WTC11 (cell line): ENCODE data around the gene NUDT16. TPM values are rescaled to one million over a fixed set of nuclear protein-coding genes. Genes with fewer than 3 reads are reported as not detected.

Experiments
- ATAC-seq: fragments of 200-7000 bp; cut with Tn5 transposase; 2 replicates; pipeline ENCODE4 v1.10.0; 2021; ENCODE audit warnings: mild to moderate bottlenecking, moderate library complexity
- CTCF ChIA-PET: fragments of 300-600 bp; sonication (Branson Sonifier 250); formaldehyde crosslinking; loops from one replicate; lab custom pipeline; 2021; ENCODE audit warnings: antibody characterized with exemption; lab: Charles Lee
- POLR2A ChIA-PET: fragments of 350-600 bp; sonication (Branson Sonifier 250); formaldehyde crosslinking; loops from one replicate; lab custom pipeline; 2021; ENCODE audit warnings: antibody characterized with exemption; lab: Charles Lee
- DNase-seq: peaks from one replicate; pipeline ENCODE4 v3.0.0; 2021; ENCODE audit warnings: low spot score
- H3K27ac Mint-ChIP-seq: 2 replicates; pipeline ENCODE4 v1.8.0; 2021; ENCODE audit warnings: mixed read lengths
- H3K27me3 Mint-ChIP-seq: 2 replicates; pipeline ENCODE4 v1.8.0; 2021; ENCODE audit warnings: low read depth, mild to moderate bottlenecking, moderate library complexity, mixed read lengths
- H3K36me3 Mint-ChIP-seq: 2 replicates; pipeline ENCODE4 v1.8.0; 2021; ENCODE audit warnings: mixed read lengths
- H3K4me1 Mint-ChIP-seq: 2 replicates; pipeline ENCODE4 v1.8.0; 2022; ENCODE audit warnings: mixed read lengths
- H3K4me3 Mint-ChIP-seq: 2 replicates; pipeline ENCODE4 v1.8.0; 2021; ENCODE audit warnings: mild to moderate bottlenecking, moderate library complexity, mixed read lengths
- H3K9me3 Mint-ChIP-seq: 2 replicates; pipeline ENCODE4 v1.8.0; 2021; ENCODE audit warnings: mixed read lengths
- ATF3 ChIP-seq: sonication (generic); formaldehyde crosslinking; conservative IDR thresholded peaks from 2 replicates; pipeline ENCODE4 v1.8.1; 2022; ENCODE audit warnings: mild to moderate bottlenecking, missing genetic modification reagents
- CBFB ChIP-seq: sonication (generic); formaldehyde crosslinking; IDR thresholded peaks from 2 replicates; pipeline ENCODE4 v1.8.1; 2022; ENCODE audit warnings: mild to moderate bottlenecking, low read depth, missing genetic modification reagents
- EMX1 ChIP-seq: fragments of 250-450 bp; sonication (Bioruptor Pico); IDR thresholded peaks from 2 replicates; pipeline ENCODE4 v1.8.0; 2021; ENCODE audit warnings: mild to moderate bottlenecking
- JAZF1 ChIP-seq: fragments of 250-450 bp; sonication (Bioruptor Pico); IDR thresholded peaks from 2 replicates; pipeline ENCODE4 v1.9.0; 2021; ENCODE audit warnings: moderate library complexity, mild to moderate bottlenecking, inconsistent platforms
- JUN ChIP-seq: sonication (generic); formaldehyde crosslinking; IDR thresholded peaks from 2 replicates; pipeline ENCODE4 v1.8.0; 2023; ENCODE audit warnings: mild to moderate bottlenecking, missing genetic modification reagents
- NFYB ChIP-seq: sonication (generic); formaldehyde crosslinking; conservative IDR thresholded peaks from 2 replicates; pipeline ENCODE4 v1.8.0; 2022; ENCODE audit warnings: low read depth, missing genetic modification reagents
- NR3C1 ChIP-seq: sonication (generic); formaldehyde crosslinking; conservative IDR thresholded peaks from 2 replicates; pipeline ENCODE4 v1.8.1; 2023; ENCODE audit warnings: low read depth, mild to moderate bottlenecking, missing genetic modification reagents
- PRDM15 ChIP-seq: sonication (generic); formaldehyde crosslinking; IDR thresholded peaks from 2 replicates; pipeline ENCODE4 v1.8.0; 2022; ENCODE audit warnings: missing genetic modification reagents
- RORB ChIP-seq: fragments of 250-450 bp; sonication (Bioruptor Pico); IDR thresholded peaks from 2 replicates; pipeline ENCODE4 v1.9.0; 2021; ENCODE audit warnings: mild to moderate bottlenecking
- SMAD3 ChIP-seq: sonication (generic); formaldehyde crosslinking; IDR thresholded peaks from 2 replicates; pipeline ENCODE4 v1.8.0; 2022; ENCODE audit warnings: missing genetic modification reagents, mild to moderate bottlenecking, borderline replicate concordance
- SOX15 ChIP-seq: fragments of 250-450 bp; sonication (Bioruptor Pico); IDR thresholded peaks from 2 replicates; pipeline ENCODE4 v1.9.0; 2021; ENCODE audit warnings: mild to moderate bottlenecking
- TEAD4 ChIP-seq: sonication (generic); formaldehyde crosslinking; IDR thresholded peaks from 2 replicates; pipeline ENCODE4 v1.8.0; 2022; ENCODE audit warnings: mild to moderate bottlenecking, missing genetic modification reagents
- ZBTB21 ChIP-seq: sonication (generic); formaldehyde crosslinking; IDR thresholded peaks from 2 replicates; pipeline ENCODE4 v1.8.1; 2023; ENCODE audit warnings: mild to moderate bottlenecking, missing genetic modification reagents, borderline replicate concordance
- ZMAT4 ChIP-seq: fragments of 250-450 bp; sonication (Bioruptor Pico); IDR thresholded peaks from 2 replicates; pipeline ENCODE4 v1.9.0; 2021; ENCODE audit warnings: mild to moderate bottlenecking
- ZNF671 ChIP-seq: fragments of 250-450 bp; sonication (Bioruptor Pico); IDR thresholded peaks from 2 replicates; pipeline ENCODE4 v1.8.0; 2021; ENCODE audit warnings: mild to moderate bottlenecking
- total RNA-seq: library from RNA; stranded (reverse); gene quantifications from 3 replicates; pipeline ENCODE4 v1.2.3, GENCODE V29; 2021
- TF ChIP-seq, protein P1 (sequence below): sonication (generic); formaldehyde crosslinking; IDR thresholded peaks from 2 replicates; pipeline ENCODE4 v1.8.0; 2022; ENCODE audit warnings: mild to moderate bottlenecking, missing genetic modification reagents
- TF ChIP-seq, protein P2 (sequence below): fragments of 250-450 bp; sonication (Bioruptor Pico); IDR thresholded peaks from 2 replicates; pipeline ENCODE4 v1.9.0; 2021; ENCODE audit warnings: moderate library complexity, mild to moderate bottlenecking, inconsistent platforms, borderline replicate concordance
- TF ChIP-seq, protein P3 (sequence below): sonication (generic); formaldehyde crosslinking; conservative IDR thresholded peaks from 2 replicates; pipeline ENCODE4 v1.8.1; 2023; ENCODE audit warnings: mild to moderate bottlenecking, low read depth, missing genetic modification reagents, moderate library complexity
- TF ChIP-seq, protein P4 (sequence below): sonication (generic); formaldehyde crosslinking; IDR thresholded peaks from 2 replicates; pipeline ENCODE4 v1.8.1; 2023; ENCODE audit warnings: mild to moderate bottlenecking, missing genetic modification reagents
- TF ChIP-seq, protein P5 (sequence below): fragments of 250-450 bp; sonication (Bioruptor Pico); conservative IDR thresholded peaks from 2 replicates; pipeline ENCODE4 v1.9.0; 2021; ENCODE audit warnings: mild to moderate bottlenecking

The NUDT16 gene
- total RNA-seq, 1 experiment from 2014 or later: 17.2 TPM

GRCh38 chr3:131353016-131353877 is 28.3 kb upstream of the NUDT16 start (continued):
- no peak for TF ChIP-seq EMX1
- TF ChIP-seq, protein P1, sequence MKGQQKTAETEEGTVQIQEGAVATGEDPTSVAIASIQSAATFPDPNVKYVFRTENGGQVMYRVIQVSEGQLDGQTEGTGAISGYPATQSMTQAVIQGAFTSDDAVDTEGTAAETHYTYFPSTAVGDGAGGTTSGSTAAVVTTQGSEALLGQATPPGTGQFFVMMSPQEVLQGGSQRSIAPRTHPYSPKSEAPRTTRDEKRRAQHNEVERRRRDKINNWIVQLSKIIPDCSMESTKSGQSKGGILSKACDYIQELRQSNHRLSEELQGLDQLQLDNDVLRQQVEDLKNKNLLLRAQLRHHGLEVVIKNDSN: no peak
- no peak for TF ChIP-seq ATF3
- no peak for TF ChIP-seq SMAD3 (CRISPR knock-in tag)
- TF ChIP-seq, protein P2, sequence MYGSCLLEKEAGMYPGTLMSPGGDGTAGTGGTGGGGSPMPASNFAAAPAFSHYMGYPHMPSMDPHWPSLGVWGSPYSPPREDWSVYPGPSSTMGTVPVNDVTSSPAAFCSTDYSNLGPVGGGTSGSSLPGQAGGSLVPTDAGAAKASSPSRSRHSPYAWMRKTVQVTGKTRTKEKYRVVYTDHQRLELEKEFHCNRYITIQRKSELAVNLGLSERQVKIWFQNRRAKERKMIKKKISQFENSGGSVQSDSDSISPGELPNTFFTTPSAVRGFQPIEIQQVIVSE: no peak
- no peak for TF ChIP-seq JAZF1

DNA sequence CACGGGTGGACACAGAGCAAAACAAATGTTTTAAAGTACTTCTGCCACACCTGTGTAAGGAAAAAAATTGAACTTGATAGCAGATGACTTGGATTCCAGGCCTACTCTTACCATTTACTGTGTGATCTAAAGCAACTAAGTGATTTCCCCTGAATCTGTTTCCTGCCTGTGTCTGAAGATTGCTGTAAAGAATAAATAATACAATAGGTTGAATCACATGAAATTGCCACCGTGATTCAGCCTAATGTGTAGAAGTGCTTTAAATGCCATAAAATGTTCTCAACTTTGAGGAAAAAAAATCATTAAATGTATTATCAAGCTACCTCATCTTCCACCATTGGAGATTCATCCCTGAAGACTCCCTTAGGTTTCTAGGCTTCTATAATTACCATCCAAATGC is 27.6 kb upstream of the NUDT16 start:
- no peak for DNase-seq
- H3K36me3 Mint-ChIP-seq: no peaks in the 10 kb centered on the region
- no peaks in the 10 kb centered on the region for H3K9me3 Mint-ChIP-seq
- no peak for ATAC-seq
- H3K4me1 Mint-ChIP-seq: peaks cover 30% of the 10 kb centered on the region
- H3K27ac Mint-ChIP-seq: no peak overlapping the region
- no peak overlapping the region for H3K4me3 Mint-ChIP-seq
- CTCF ChIA-PET: no interaction called here
- H3K27me3 Mint-ChIP-seq: no peaks in the 10 kb centered on the region
- POLR2A ChIA-PET: no interaction called here
- TF ChIP-seq RORB (CRISPR knock-in tag) (no peak), ZNF671 (CRISPR knock-in tag) (no peak), NR3C1 (no peak), TEAD4 (CRISPR knock-in tag) (no peak)
- TF ChIP-seq, protein P3, sequence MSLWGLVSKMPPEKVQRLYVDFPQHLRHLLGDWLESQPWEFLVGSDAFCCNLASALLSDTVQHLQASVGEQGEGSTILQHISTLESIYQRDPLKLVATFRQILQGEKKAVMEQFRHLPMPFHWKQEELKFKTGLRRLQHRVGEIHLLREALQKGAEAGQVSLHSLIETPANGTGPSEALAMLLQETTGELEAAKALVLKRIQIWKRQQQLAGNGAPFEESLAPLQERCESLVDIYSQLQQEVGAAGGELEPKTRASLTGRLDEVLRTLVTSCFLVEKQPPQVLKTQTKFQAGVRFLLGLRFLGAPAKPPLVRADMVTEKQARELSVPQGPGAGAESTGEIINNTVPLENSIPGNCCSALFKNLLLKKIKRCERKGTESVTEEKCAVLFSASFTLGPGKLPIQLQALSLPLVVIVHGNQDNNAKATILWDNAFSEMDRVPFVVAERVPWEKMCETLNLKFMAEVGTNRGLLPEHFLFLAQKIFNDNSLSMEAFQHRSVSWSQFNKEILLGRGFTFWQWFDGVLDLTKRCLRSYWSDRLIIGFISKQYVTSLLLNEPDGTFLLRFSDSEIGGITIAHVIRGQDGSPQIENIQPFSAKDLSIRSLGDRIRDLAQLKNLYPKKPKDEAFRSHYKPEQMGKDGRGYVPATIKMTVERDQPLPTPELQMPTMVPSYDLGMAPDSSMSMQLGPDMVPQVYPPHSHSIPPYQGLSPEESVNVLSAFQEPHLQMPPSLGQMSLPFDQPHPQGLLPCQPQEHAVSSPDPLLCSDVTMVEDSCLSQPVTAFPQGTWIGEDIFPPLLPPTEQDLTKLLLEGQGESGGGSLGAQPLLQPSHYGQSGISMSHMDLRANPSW (CRISPR knock-in tag): no peak

DNA sequence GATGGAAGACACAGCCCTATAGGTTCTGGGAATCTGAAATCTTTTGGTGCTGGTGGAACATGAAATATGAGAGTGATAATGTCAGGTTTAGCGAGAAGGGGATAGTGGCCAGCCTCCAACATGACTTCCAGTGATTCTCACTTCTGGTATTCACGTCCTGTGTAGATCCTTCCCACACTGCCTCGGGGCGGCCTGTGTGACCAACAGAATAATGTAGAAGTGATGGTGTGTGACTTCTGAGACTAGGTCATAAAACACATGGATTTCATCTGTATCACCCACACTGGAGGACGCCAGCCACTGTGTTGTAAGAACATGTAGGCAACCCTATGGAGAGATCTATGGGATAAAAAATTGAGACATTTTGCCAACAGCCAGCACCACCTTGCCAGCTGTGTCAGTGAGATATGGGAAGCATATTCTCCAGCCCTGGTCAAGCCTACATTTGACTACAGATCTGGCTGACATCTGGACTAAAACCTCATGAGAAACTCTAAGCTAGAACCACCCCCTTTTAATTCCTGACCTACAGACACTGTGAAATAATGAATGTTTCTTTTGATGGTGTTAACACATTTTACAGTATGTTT is 25.5 kb upstream of the NUDT16 start:
- Mint-ChIP-seq H3K4me1 (peaks cover 27% of the 10 kb centered on the region), H3K27me3 (no peaks in the 10 kb centered on the region), H3K27ac (no peak overlapping the region), H3K36me3 (no peaks in the 10 kb centered on the region), H3K9me3 (no peaks in the 10 kb centered on the region), H3K4me3 (no peak overlapping the region)
- POLR2A ChIA-PET: no interaction called here
- CTCF ChIA-PET: no interaction called here
- ATAC-seq (no peak), DNase-seq (no peak)
- TF ChIP-seq, protein P4, sequence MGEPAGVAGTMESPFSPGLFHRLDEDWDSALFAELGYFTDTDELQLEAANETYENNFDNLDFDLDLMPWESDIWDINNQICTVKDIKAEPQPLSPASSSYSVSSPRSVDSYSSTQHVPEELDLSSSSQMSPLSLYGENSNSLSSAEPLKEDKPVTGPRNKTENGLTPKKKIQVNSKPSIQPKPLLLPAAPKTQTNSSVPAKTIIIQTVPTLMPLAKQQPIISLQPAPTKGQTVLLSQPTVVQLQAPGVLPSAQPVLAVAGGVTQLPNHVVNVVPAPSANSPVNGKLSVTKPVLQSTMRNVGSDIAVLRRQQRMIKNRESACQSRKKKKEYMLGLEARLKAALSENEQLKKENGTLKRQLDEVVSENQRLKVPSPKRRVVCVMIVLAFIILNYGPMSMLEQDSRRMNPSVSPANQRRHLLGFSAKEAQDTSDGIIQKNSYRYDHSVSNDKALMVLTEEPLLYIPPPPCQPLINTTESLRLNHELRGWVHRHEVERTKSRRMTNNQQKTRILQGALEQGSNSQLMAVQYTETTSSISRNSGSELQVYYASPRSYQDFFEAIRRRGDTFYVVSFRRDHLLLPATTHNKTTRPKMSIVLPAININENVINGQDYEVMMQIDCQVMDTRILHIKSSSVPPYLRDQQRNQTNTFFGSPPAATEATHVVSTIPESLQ (CRISPR knock-in tag): no peak
- TF ChIP-seq NFYB (CRISPR knock-in tag) (no peak), ZBTB21 (CRISPR knock-in tag) (no peak), JUN (CRISPR knock-in tag) (no peak), CBFB (CRISPR knock-in tag) (no peak), SOX15 (CRISPR knock-in tag) (no peak), ZMAT4 (CRISPR knock-in tag) (no peak), PRDM15 (CRISPR knock-in tag) (no peak)
- TF ChIP-seq, protein P5, sequence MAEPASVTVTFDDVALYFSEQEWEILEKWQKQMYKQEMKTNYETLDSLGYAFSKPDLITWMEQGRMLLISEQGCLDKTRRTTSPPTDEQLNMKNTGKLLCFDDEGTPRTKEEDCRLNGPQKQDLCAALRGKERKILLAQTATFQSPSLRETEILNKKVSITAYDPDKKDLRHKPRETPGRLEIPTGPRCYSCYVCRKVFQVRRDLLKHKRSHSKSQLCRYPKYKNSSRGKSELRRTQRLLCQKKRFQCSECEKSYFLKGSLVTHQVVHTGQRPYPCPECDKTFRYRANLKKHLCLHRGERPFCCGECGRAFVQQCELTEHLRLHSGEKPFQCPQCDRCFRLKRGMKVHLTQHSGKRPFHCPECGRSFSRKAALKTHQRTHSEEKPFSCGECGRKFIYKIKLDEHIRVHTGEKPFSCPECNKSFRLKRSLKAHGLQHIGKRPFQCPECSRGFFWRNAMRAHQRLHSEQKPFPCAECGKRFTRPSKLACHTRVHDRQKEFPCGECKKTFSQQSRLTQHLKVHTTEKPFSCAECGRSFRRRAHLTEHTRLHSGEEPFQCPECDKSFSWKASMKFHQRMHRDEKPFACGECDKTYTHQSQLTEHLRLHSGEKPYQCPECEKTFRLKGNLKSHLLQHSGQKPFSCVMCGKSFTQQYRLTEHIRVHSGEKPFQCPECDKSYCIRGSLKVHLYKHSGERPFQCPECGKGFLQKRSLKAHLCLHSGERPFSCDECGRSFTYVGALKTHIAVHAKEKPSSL (CRISPR knock-in tag): no peak
